Large intestine (tissue), 3 donors: Measurements from ENCODE around the gene KLHL22. TPM values are rescaled to one million over a fixed set of nuclear protein-coding genes. Genes with fewer than 3 reads are reported as not detected.

Experiments used
- DNase-seq, 2 donors: peaks; one replicate each; pipeline versions ENCODE4 v3.0.0 to v3.0.0-alpha.2; 2013
- H3K27ac ChIP-seq: one replicate; pipeline ENCODE4 v1.5.1; 2013; ENCODE audit warnings: low read length
- H3K27me3 ChIP-seq: 2 replicates; pipeline ENCODE4 v1.6.1; 2013; ENCODE audit warnings: low read length; ENCODE audit not compliant: control insufficient read depth, insufficient read depth
- H3K36me3 ChIP-seq: 2 replicates; pipeline ENCODE4 v1.6.1; 2013; ENCODE audit warnings: low read length; ENCODE audit not compliant: control insufficient read depth, insufficient read depth
- H3K4me1 ChIP-seq: one replicate; pipeline ENCODE4 v1.6.1; 2013; ENCODE audit warnings: low read length; ENCODE audit not compliant: control insufficient read depth, insufficient read depth
- H3K4me3 ChIP-seq: one replicate; pipeline ENCODE4 v1.5.1; 2013; ENCODE audit warnings: low read length
- H3K9me3 ChIP-seq: one replicate; pipeline ENCODE4 v1.6.1; 2013; ENCODE audit warnings: mild to moderate bottlenecking, low read depth, low read length, moderate library complexity; ENCODE audit not compliant: control insufficient read depth
- WGBS: methylation state at CpG from one replicate; pipeline ENCODE4 v1.1.5; 2013; ENCODE audit warnings: low lambda C conversion rate; ENCODE audit not compliant: insufficient coverage; 5-methylcytosine and 5-hydroxymethylcytosine counted together
- polyA plus RNA-seq: library from polyadenylated mRNA; unstranded; fragments of 120-200 nt; gene quantifications from one replicate; pipeline ENCODE4 v1.2.1, GENCODE V29; 2013

KLHL22 gene
- polyA plus RNA-seq, 1 donor, result 18.5 TPM

DNA sequence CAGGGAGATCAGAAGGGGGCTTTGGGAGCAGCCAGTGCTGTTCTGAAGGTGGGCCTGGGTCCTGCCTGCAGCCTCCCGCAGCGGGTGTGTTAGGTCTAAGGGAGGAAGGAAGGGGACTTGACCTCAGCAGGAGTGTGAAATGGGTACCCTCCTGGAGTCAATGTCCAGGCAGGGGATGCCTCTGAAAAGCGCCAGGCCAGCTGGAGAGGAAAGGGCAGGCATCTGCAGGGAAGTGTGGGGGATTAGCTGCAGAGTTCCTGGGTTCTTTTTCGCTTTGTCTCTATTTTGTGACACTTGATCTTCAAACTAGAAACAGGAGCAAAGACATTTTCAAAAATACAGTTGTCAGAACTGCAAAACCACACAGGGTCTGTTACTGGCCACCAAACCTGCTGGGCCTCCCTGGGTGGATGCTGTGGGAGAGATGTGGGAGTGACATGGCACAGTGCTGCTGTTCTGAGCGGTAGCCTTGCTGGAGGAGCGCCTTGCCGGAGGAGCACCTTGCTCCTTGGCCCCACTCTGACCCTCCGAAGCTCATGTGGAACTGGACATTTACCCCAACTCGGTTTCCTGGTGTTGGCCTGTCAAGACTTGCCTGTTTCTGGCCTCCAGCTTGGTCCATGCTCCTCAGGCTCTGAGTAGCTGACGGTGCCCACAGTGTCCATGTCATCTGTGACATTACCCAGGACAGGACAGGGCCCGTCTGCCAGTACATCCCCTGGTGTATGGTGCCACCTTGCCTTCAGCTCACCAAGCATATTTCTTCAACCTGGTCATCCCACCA is 37.7 kb upstream of the KLHL22 start:
- no CpG with 5 or more reads among the region's 11 CpGs for WGBS
- Histone ChIP-seq H3K4me3 (no peak overlapping the region), H3K27ac (no peak overlapping the region), H3K36me3 (peaks cover 25% of the 10 kb centered on the region), H3K27me3 (no peaks in the 10 kb centered on the region), H3K9me3 (no peaks in the 10 kb centered on the region), H3K4me1 (peaks cover 25% of the 10 kb centered on the region)
- DNase-seq, result no peak

DNA sequence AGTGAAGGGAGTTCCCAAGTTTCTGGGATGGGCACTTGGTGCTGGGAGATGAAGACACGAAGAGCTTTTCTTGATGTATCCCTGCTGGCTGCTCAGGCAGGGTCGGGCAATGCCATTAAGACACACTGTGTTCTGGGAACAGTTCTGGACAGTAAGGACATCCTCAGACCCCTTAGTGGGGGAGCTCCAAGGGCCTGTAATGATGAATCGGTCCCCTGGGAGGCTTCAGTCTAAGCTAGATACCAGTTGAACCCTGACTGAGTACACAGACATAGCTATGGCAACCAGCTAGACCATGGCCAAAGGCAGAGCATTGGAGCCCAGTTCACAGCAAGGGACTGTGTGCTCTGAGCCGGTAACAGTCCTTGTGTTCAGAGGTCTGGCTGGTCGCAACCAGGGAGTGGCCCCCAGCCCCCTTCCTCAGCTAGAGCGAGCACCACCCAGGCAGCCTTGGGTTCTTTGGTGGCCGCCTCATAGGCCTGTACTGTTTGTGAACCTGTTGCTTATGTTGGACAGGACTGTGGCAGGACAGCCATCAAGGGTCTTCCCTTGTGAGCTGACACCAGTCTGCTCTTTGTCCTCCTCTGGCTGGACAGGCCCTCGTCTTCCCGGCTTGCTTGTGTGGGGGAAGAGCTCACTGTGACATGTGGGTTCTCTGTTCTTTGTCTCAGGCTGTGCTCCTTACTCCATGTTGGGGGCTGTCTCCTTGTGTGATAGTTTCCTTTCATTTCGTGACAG is 36.8 kb upstream of the KLHL22 start:
- no CpG with 5 or more reads among the region's 10 CpGs for WGBS
- Histone ChIP-seq H3K36me3 (peaks cover 23% of the 10 kb centered on the region), H3K27ac (peak overlapping the region; percentile 8), H3K27me3 (no peaks in the 10 kb centered on the region), H3K9me3 (no peaks in the 10 kb centered on the region), H3K4me3 (no peak overlapping the region), H3K4me1 (peaks cover 25% of the 10 kb centered on the region)
- no peak for DNase-seq

DNA sequence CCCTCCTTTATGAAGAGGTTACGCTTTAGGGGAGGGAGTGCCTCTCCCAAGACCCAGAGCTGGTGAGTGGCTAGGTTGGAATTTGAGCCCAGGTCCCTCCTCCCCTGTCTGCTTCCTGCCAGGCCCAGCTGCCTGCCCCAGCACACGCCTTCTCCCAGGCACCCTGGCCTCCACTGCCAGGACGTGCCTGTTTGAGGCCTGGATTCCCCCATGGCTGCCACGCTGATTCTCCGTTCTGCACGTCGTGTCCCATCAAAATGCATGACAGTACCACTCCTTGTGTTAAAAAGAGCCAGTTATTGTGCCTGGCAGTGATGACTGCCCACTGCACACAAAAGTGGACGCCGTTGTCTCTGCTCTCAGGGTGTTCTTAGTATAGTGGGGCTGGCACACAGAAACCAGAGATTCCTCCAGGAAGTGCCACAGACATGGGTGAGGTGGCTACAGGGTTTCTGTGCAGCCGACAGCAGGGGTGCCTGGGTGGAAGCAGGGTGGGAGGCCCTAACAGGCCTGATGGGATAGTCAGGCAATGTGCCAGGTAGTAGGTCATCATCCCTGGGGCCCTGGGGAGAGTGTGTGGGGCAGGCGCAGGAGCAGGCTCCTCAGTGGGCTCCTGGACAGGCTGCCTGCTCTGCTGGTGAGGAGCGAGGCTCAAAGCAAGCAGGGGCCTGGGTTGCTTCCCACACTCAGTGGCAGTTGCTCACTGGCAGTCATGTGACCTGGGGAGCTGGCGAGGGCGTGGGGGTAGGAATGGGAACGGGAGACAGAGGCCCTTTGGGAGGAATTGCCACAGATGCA is 36.0 kb upstream of the KLHL22 start:
- Histone ChIP-seq H3K27ac (peak overlapping the region; percentile 68), H3K9me3 (no peaks in the 10 kb centered on the region), H3K4me1 (peaks cover 25% of the 10 kb centered on the region), H3K4me3 (no peak overlapping the region), H3K27me3 (no peaks in the 10 kb centered on the region), H3K36me3 (peaks cover 21% of the 10 kb centered on the region)
- WGBS, result no CpG with 5 or more reads among the region's 15 CpGs
- DNase-seq, result peak in 1 of 2 donors; percentile 71

DNA sequence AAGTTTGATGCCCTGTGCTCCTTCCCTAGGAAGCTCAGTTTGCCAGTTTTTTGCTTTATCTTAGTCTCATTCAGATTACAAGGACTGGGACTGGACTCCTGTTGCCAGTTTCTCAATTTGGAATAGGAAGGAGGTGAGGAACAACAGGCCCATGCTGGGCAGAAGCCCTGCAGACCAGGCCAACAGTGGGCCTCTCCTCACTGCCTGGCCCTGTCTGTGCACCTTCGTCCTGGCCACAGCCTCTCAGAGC is 35.5 kb upstream of the KLHL22 start:
- Histone ChIP-seq H3K4me3 (no peak overlapping the region), H3K4me1 (peaks cover 25% of the 10 kb centered on the region), H3K27me3 (no peaks in the 10 kb centered on the region), H3K27ac (peak overlapping the region; percentile 68), H3K36me3 (peaks cover 25% of the 10 kb centered on the region), H3K9me3 (no peaks in the 10 kb centered on the region)
- WGBS, result no CpG with 5 or more reads among the region's 1 CpG
- no peak for DNase-seq

DNA sequence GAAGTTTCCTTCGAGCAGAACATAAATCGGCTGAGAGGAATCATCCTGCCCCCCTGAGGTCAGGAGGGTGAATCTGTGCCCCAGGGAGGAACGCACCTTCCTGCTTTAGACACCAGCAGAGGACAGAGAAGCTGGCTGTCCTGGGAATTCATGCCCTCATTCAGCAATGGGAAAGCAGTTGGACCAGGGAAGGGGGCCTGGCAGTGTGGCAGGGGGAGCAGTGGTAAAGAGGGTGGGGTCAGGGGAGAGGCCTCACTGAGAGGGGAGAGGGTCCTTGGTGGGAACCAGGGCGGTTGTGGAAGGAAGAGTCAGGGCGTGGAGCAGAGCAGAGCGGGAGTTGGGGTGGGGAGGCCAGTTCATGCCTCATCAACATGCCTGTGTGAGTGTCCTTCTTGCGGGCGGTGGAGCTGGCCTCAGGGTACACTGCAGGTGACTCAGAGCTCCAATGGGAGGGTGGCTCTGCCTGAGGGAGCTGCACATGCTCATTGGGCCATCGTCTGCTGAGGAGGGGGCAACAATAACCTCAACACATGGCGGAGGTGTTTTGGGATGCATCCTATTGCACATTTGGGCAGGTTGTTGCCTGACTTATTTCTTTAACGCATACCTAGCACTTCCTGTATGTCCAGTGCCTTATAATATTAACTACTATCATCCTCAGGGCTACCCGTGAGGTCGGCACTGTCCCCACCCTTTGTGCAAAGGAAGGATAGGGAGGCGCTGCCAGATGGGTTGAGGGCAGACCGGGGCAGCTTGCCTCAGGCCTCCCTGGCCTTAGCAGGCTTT is 35.0 kb upstream of the KLHL22 start:
- WGBS, result no CpG with 5 or more reads among the region's 15 CpGs
- Histone ChIP-seq H3K27me3 (no peaks in the 10 kb centered on the region), H3K27ac (peak overlapping the region; percentile 68), H3K36me3 (peaks cover 28% of the 10 kb centered on the region), H3K9me3 (no peaks in the 10 kb centered on the region), H3K4me3 (no peak overlapping the region), H3K4me1 (peaks cover 25% of the 10 kb centered on the region)
- DNase-seq, result no peak

DNA sequence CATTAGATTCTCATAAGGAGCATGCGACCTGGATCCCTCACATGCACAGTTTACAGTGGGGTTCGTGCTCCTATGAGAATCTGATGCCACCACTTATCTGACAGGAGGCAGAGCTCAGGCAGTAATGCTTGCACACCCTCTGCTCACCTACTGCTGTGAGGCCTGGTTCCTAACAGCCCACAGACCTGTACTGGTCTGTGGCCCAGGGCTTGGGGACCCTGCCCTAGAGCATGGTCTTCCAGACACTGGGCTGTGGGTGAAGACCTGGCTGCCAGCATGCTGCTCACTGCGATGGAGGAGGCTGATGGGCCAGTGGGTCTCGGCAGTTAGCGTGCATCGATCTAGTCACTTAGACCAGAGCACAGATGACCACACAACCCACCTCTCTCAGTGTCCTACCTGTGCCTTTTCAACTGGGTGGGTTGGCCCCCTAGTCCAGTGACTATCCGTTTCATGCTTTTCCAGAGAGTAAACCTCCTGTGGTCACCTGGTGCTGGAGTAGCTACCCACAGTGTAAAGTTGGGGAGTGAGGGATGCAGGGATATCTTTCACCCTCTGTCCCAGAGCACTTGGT is 32.9 kb upstream of the KLHL22 start:
- H3K9me3 ChIP-seq, result no peaks in the 10 kb centered on the region
- peaks cover 28% of the 10 kb centered on the region for H3K4me1 ChIP-seq
- no CpG with 5 or more reads among the region's 7 CpGs for WGBS
- H3K27ac ChIP-seq, result no peak overlapping the region
- no peak for DNase-seq
- H3K36me3 ChIP-seq, result peaks cover 25% of the 10 kb centered on the region
- no peak overlapping the region for H3K4me3 ChIP-seq
- no peaks in the 10 kb centered on the region for H3K27me3 ChIP-seq

DNA sequence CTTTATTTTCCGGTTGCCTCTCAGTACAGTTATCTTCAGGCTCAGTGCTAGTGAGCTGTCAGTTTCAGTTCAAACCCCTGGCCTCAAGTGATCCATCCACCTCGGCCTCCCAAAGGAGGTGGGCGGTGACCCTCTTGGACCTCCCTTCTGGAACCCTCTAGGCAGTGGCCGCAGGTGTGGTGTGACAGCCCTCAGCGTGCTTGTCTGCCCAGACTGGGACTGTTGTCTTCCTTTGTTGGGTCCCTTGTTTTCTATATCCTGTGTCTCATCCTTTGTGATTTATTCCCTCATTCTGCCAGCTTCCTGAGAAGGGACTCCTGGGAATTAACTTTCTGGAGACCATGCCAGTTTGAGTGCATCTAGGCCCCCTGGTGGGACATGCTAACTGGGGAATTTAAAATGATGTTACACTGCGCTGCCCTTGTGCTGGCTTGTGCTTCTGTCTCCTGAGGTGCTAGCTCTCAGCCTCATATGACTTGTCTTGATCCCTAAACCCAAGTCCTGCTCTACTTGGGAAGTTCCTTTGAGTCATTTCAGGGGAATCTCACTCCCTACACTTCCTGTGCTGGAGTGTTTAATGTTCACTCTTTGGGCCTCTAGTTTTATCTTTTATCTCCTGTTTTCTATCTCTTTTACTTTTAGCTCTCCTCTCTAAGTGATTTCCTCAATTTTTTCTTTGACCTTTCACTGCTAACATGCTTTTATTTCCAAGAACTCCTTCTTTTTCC is 31.2 kb upstream of the KLHL22 start:
- H3K27ac ChIP-seq, result no peak overlapping the region
- WGBS, result no CpG with 5 or more reads among the region's 6 CpGs
- no peaks in the 10 kb centered on the region for H3K27me3 ChIP-seq
- no peak overlapping the region for H3K4me3 ChIP-seq
- no peak for DNase-seq
- no peaks in the 10 kb centered on the region for H3K9me3 ChIP-seq
- peaks cover 31% of the 10 kb centered on the region for H3K36me3 ChIP-seq
- H3K4me1 ChIP-seq, result peaks cover 22% of the 10 kb centered on the region

DNA sequence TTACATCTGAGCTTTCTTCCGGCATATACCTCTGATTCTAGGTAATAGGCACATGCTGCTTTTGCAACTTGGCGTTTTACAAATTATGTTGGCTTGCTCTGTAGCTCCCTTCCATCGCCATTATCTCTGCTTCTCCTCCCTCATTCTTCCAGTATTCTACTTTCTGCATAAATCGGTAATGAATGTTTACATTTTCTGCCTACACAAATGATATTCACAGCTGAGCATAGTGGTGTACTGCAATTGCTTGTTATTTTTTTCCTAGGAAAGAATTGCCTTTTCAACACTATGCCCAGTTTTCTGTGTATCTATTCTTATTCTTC is 30.7 kb upstream of the KLHL22 start:
- 94% methylated on average over 3 of the region's 4 CpGs for WGBS

DNA sequence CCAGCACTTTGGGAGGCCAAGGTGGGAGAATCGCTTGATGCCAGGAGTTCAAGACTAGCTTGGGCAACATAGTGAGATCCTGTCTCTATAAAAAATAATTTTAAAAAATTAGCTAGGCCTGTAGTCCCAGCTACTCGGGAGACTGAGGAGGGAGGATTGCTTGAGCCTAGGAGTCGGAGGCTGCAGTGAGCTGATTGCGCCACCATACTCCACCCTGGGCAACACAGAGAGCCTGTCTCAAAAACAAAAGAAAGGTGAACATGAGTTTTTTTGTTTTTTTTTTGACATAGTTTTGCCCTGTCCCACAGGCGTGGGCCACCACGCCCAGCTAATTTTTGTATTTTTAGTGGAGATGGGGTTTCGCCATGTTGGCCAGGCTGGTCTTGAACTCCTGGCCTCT is 29.5 kb upstream of the KLHL22 start:
- Histone ChIP-seq H3K9me3 (no peaks in the 10 kb centered on the region), H3K36me3 (peaks cover 37% of the 10 kb centered on the region), H3K27me3 (no peaks in the 10 kb centered on the region), H3K27ac (no peak overlapping the region), H3K4me1 (peaks cover 4% of the 10 kb centered on the region), H3K4me3 (no peak overlapping the region)
- no peak for DNase-seq
- WGBS, result 100% methylated on average over 3 of the region's 7 CpGs

More for the DNA sequence above, 30.7 kb upstream of the KLHL22 start:
- Histone ChIP-seq H3K27ac (no peak overlapping the region), H3K4me1 (peaks cover 16% of the 10 kb centered on the region), H3K27me3 (no peaks in the 10 kb centered on the region), H3K36me3 (peaks cover 31% of the 10 kb centered on the region), H3K9me3 (no peaks in the 10 kb centered on the region), H3K4me3 (no peak overlapping the region)
- no peak for DNase-seq
